Stimulated activated naive CD4-positive, alpha-beta T cell treated with Interleukin-2 at 50 U/mL for 16 hours (primary cell): ENCODE data around the gene TMED1.
"Not testable (repeated sequence)": the region's sequence is repeated elsewhere in the genome, so short reads cannot be mapped to it uniquely, and the experiment has no call there.

Experiments
- DNase-seq: peaks from one replicate; lab custom pipeline; 2025; lab: John Stamatoyannopoulos, UW

TMED1 gene

GRCh38 chr19:10835754-10836478, at the start of gene TMED1:
TSS of gene TMED1 (minus strand) at chr19:10836212. CDS start at chr19:10836191, 21 bp downstream.
- peak; percentile 95 for DNase-seq

GRCh38 chr19:10885201-10886169, 49.5 kb upstream of the TMED1 start:
- DNase-seq: no peak

GRCh38 chr19:10884274-10884673, 48.3 kb upstream of the TMED1 start:
- no peak for DNase-seq

- no peak for DNase-seq
These were observed 46.1 kb upstream of the TMED1 start for GRCh38 chr19:10882108-10882457.

- no peak for DNase-seq
These were observed 45.5 kb upstream of the TMED1 start for GRCh38 chr19:10881403-10882107.

GRCh38 chr19:10878253-10878652, 42.2 kb upstream of the TMED1 start:
- no peak for DNase-seq

- not testable (repeated sequence) for DNase-seq
These were observed 41.6 kb upstream of the TMED1 start for GRCh38 chr19:10877608-10878007.

GRCh38 chr19:10876459-10877240, 40.6 kb upstream of the TMED1 start:
- no peak for DNase-seq

- DNase-seq: no peak
These were observed 38.0 kb upstream of the TMED1 start for GRCh38 chr19:10874024-10874423.

- peak; percentile 8 for DNase-seq
These were observed 36.6 kb upstream of the TMED1 start for GRCh38 chr19:10872546-10873107.

- peak; percentile 20 for DNase-seq
These were observed 35.9 kb upstream of the TMED1 start for GRCh38 chr19:10871711-10872545.

GRCh38 chr19:10870955-10871603, 35.1 kb upstream of the TMED1 start, which contains the start of gene CARM1:
TSS of gene CARM1 (plus strand) at chr19:10871553. CDS start at chr19:10871703, 150 bp downstream.
- peak; percentile 97 for DNase-seq

GRCh38 chr19:10870501-10870954, 34.5 kb upstream of the TMED1 start:
- no peak for DNase-seq

- DNase-seq: not testable (repeated sequence)
These were observed 33.9 kb upstream of the TMED1 start for GRCh38 chr19:10869872-10870311.

- no peak for DNase-seq
These were observed 33.0 kb upstream of the TMED1 start for GRCh38 chr19:10868872-10869547.

- no peak for DNase-seq
These were observed 30.5 kb upstream of the TMED1 start for GRCh38 chr19:10866495-10866894.

GRCh38 chr19:10864538-10864899, 28.5 kb upstream of the TMED1 start:
- peak; percentile 74 for DNase-seq

GRCh38 chr19:10863107-10863717, 27.2 kb upstream of the TMED1 start:
- no peak for DNase-seq
